ENCODE measurements around the gene BCL2L14. TPM values are rescaled to one million over a fixed set of nuclear protein-coding genes. Genes with fewer than 3 reads are reported as not detected.

Gene BCL2L14
- total and polyA plus RNA-seq, 2 of the 13 experiments (the other 11 are each of a cell fraction or from before 2014, with no cell fraction given) = 0.11 TPM; not detected in 1

- TF ChIP-seq ARID3A (IDR thresholded peaks at IDR 0.05; ENCODE audit: low read depth, low read length) (no peak), TFAP4 (IDR thresholded peaks at IDR 0.05; ENCODE audit: borderline replicate concordance, low read depth) (no peak), JUND (CRISPR knock-in tag; IDR thresholded peaks at IDR 0.05) (no peak), SOX13 (IDR thresholded peaks at IDR 0.05) (no peak), SOX13 (CRISPR knock-in tag; conservative IDR thresholded peaks at IDR 0.05 in 1 of 2, IDR thresholded peaks at IDR 0.05 in 1 of 2) (0 out of 4 replicates have a peak, but pooled peaks of 1 of the 2 experiments have one; percentile 10), KDM6A (CRISPR knock-in tag; IDR thresholded peaks at IDR 0.05; ENCODE audit: low read depth) (no peak), PHF20 (CRISPR knock-in tag; IDR thresholded peaks at IDR 0.05) (peak; percentile 56; the same call in 1 of the 2 replicates), ISX (CRISPR knock-in tag; conservative IDR thresholded peaks at IDR 0.05) (no peak), ZBTB46 (CRISPR knock-in tag; IDR thresholded peaks at IDR 0.05; ENCODE audit: borderline replicate concordance) (no peak), ZFP37 (CRISPR knock-in tag; IDR thresholded peaks at IDR 0.05; ENCODE audit: borderline replicate concordance) (no peak), SMYD3 (CRISPR knock-in tag; IDR thresholded peaks at IDR 0.05) (no peak), TEAD2 (CRISPR knock-in tag; IDR thresholded peaks at IDR 0.05) (no peak), JUN (CRISPR knock-in tag; IDR thresholded peaks at IDR 0.05) (no peak), MXI1 (IDR thresholded peaks at IDR 0.05; ENCODE audit: borderline replicate concordance, low read depth, low read length) (no peak), ZNF326 (CRISPR knock-in tag; IDR thresholded peaks at IDR 0.05; ENCODE audit: borderline replicate concordance) (no peak), ELF3 (CRISPR knock-in tag; IDR thresholded peaks at IDR 0.05) (peak; percentile 71; the same call in 1 of the 2 replicates), ZNF251 (CRISPR knock-in tag; IDR thresholded peaks at IDR 0.05) (no peak), ZNF891 (CRISPR knock-in tag; IDR thresholded peaks at IDR 0.05) (no peak), ZNF850 (CRISPR knock-in tag; conservative IDR thresholded peaks at IDR 0.05) (no peak), ZNF337 (CRISPR knock-in tag; IDR thresholded peaks at IDR 0.05; ENCODE audit: borderline replicate concordance, low read depth) (no peak), ZNF143 (CRISPR knock-in tag; IDR thresholded peaks at IDR 0.05) (no peak), HNF1B (CRISPR knock-in tag; IDR thresholded peaks at IDR 0.05) (peak; percentile 51; the same call in 1 of the 2 replicates), RAD21 (CRISPR knock-in tag; IDR thresholded peaks at IDR 0.05) (peak; percentile 50), SALL1 (CRISPR knock-in tag; IDR thresholded peaks at IDR 0.05) (peak; percentile 32; the same call in 1 of the 2 replicates), PHF21A (CRISPR knock-in tag; IDR thresholded peaks at IDR 0.05) (peak; percentile 71)
Measured at GRCh38 chr12:12081836-12082497, 11.2 kb downstream of the BCL2L14 start (continued).
